Measurements from ENCODE around the gene MTA3. TPM values are rescaled to one million over a fixed set of nuclear protein-coding genes. Genes with fewer than 3 reads are reported as not detected.
A peak's percentile ranks its signal among the peaks of the same experiment; 100 is the strongest.

Gene MTA3
- total RNA-seq, 2 experiments from 2014 or later = 27.0 to 30.9 TPM

DNA sequence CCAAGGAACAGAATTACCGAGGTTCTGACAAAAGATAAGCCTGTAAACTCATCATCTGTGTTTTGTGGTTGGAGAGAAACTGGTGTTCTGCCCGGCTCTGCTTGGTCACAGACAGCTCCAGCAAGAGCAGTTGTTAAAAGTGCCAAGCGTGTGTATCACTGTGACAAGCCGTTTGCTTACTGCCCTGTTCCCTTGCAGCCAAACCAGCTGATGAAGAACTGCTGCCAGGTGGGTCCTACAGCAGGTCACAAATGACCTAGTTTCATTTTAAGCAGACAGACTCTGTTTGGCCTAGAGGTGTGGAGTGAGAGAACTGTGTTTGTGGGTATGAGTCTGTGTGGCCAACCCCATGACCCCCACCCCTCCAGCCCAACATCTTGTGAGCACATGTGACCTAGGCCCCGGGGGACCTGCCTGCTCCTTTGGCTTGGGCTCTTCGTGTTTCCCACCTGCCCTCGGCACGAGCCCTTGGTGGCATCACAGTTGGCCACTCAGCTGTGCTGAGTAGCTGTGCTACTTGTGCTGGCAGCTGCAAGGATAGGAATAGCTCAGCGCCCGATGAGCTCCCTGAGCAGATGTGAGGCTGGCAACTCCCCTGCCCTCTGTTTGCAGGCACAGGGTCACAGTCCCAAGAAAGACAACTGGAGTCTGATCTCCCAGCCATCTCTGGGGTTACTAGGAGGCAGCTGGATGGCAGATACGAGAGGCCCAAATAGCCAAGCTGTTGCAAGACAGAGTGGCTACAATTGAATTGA, 185.8 kb downstream of the MTA3 start:
- Histone ChIP-seq H3K9me3 (ENCODE audit: control insufficient read depth in 1 of 2, insufficient read depth in 1 of 2, low read length in 2 of 2) (no peaks in the 10 kb centered on the region), H3K27ac (ENCODE audit: low read depth in 1 of 2, low read length in 2 of 2) (no peak overlapping the region), H3K4me1 (ENCODE audit: insufficient read depth, low read length) (peaks cover 4% of the 10 kb centered on the region), H3K36me3 (ENCODE audit: insufficient read depth, low read length) (peaks cover 9% of the 10 kb centered on the region), H3K4me3 (ENCODE audit: low read length) (no peak overlapping the region), H3K27me3 (ENCODE audit: control insufficient read depth in 1 of 2, insufficient read depth in 2 of 2, low read length in 2 of 2) (no peaks in the 10 kb centered on the region)
- TF ChIP-seq, protein P1, sequence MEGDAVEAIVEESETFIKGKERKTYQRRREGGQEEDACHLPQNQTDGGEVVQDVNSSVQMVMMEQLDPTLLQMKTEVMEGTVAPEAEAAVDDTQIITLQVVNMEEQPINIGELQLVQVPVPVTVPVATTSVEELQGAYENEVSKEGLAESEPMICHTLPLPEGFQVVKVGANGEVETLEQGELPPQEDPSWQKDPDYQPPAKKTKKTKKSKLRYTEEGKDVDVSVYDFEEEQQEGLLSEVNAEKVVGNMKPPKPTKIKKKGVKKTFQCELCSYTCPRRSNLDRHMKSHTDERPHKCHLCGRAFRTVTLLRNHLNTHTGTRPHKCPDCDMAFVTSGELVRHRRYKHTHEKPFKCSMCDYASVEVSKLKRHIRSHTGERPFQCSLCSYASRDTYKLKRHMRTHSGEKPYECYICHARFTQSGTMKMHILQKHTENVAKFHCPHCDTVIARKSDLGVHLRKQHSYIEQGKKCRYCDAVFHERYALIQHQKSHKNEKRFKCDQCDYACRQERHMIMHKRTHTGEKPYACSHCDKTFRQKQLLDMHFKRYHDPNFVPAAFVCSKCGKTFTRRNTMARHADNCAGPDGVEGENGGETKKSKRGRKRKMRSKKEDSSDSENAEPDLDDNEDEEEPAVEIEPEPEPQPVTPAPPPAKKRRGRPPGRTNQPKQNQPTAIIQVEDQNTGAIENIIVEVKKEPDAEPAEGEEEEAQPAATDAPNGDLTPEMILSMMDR (IDR thresholded peaks at IDR 0.05) = no peak
- Mint-ChIP-seq H3K27ac (no peak overlapping the region), H3K36me3 (ENCODE audit: low read depth) (peaks cover 62% of the 10 kb centered on the region), H3K4me1 (ENCODE audit: low read depth) (peaks cover 5% of the 10 kb centered on the region), H3K9me3 (no peaks in the 10 kb centered on the region), H3K27me3 (no peaks in the 10 kb centered on the region), H3K4me3 (no peak overlapping the region)
- POLR2A ChIA-PET = no interaction called here
- CTCF ChIA-PET = no interaction called here
- ATAC-seq (ENCODE audit: poor library complexity) (no peak), DNase-seq (peak in 1 of 14 experiments; percentile 17)
- intact Hi-C loops (cut with DNase I, micrococcal nuclease) = no loop called here

DNA sequence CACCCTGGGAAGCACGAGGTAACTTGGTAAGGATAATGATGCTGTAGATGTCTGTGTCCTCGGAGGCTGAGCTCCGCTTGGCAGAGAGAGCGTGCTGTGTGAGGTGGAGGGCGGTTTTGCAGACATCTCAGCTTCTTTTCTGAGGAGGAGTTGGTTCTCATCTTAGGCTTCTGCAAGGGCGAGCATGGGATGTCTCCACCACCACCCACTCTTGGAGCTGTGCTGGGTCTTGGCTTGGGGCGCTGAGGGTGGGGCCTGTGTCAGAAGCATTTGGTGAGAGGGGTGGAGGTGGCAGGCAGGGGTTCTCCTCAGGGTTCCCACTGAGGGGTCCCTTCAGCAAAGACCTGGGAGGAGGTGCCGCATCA, 186.3 kb downstream of the MTA3 start:
- POLR2A ChIA-PET = no interaction called here

DNA sequence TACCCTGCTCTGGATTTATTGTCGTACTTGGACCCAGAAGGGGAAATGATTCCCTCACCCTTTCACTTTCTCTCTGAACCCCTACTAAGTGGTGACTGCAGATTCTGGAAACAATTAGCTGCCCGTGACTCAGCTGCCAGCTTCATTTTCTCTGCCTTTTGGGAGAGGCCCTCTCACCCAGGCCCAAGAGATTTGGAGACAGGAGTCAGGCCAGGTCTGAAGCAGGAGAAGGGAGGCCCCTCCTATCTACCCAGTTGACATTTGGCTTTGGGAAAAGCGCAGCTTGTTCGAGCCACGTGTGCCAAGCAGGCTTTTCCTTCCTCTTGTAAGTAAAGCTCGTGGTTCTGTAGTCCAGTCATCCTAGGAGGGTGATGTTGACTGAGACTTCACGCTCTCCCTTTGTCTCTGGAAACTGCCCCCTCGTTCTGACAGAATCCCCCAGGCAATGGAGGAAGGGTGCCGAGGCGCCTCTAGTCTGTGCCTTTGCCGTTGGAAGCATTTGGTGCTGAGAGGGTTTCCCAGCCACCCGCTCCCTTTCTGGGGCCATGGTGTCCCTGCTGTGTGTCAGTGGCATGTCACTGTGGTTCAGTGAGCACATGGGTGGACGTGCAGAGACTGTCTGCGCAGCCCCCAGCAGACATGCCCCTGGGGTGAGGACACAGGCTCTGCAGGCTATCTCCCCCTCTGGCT, 186.9 kb downstream of the MTA3 start:
- POLR2A ChIA-PET = no interaction called here
- H3K36me3 Mint-ChIP-seq (ENCODE audit: low read depth) = peaks cover 63% of the 10 kb centered on the region
- TF ChIP-seq, protein P1 (IDR thresholded peaks at IDR 0.05) = no peak
- no peak overlapping the region for H3K4me3 Mint-ChIP-seq
- no peak overlapping the region for H3K4me3 ChIP-seq (ENCODE audit: low read length)
- H3K9me3 Mint-ChIP-seq = no peaks in the 10 kb centered on the region
- H3K4me1 ChIP-seq (ENCODE audit: insufficient read depth, low read length) = peaks cover 4% of the 10 kb centered on the region
- H3K4me1 Mint-ChIP-seq (ENCODE audit: low read depth) = peaks cover 5% of the 10 kb centered on the region
- no peaks in the 10 kb centered on the region for H3K27me3 Mint-ChIP-seq
- H3K36me3 ChIP-seq (ENCODE audit: insufficient read depth, low read length) = peaks cover 9% of the 10 kb centered on the region
- H3K27ac Mint-ChIP-seq = no peak overlapping the region
- H3K27ac ChIP-seq (ENCODE audit: low read depth in 1 of 2, low read length in 2 of 2) = no peak overlapping the region
- no peaks in the 10 kb centered on the region for H3K27me3 ChIP-seq (ENCODE audit: control insufficient read depth in 1 of 2, insufficient read depth in 2 of 2, low read length in 2 of 2)
- H3K9me3 ChIP-seq (ENCODE audit: control insufficient read depth in 1 of 2, insufficient read depth in 1 of 2, low read length in 2 of 2) = no peaks in the 10 kb centered on the region
- CTCF ChIA-PET = no interaction called here
- intact Hi-C loops (cut with DNase I, micrococcal nuclease) = no loop called here
- DNase-seq (peak in 2 of 14 experiments; percentile 36 to 38), ATAC-seq (ENCODE audit: poor library complexity) (no peak)

More for the DNA sequence above, 186.3 kb downstream of the MTA3 start:
- Mint-ChIP-seq H3K27ac (no peak overlapping the region), H3K27me3 (no peaks in the 10 kb centered on the region), H3K4me3 (no peak overlapping the region), H3K4me1 (ENCODE audit: low read depth) (peaks cover 5% of the 10 kb centered on the region), H3K36me3 (ENCODE audit: low read depth) (peaks cover 64% of the 10 kb centered on the region), H3K9me3 (no peaks in the 10 kb centered on the region)
- CTCF ChIA-PET = no interaction called here
- Histone ChIP-seq H3K27me3 (ENCODE audit: control insufficient read depth in 1 of 2, insufficient read depth in 2 of 2, low read length in 2 of 2) (no peaks in the 10 kb centered on the region), H3K4me3 (ENCODE audit: low read length) (no peak overlapping the region), H3K36me3 (ENCODE audit: insufficient read depth, low read length) (peaks cover 9% of the 10 kb centered on the region), H3K27ac (ENCODE audit: low read depth in 1 of 2, low read length in 2 of 2) (no peak overlapping the region), H3K4me1 (ENCODE audit: insufficient read depth, low read length) (peaks cover 4% of the 10 kb centered on the region), H3K9me3 (ENCODE audit: control insufficient read depth in 1 of 2, insufficient read depth in 1 of 2, low read length in 2 of 2) (no peaks in the 10 kb centered on the region)
- intact Hi-C loops (cut with DNase I, micrococcal nuclease) = no loop called here
- ATAC-seq (ENCODE audit: poor library complexity) (no peak), DNase-seq (no peak)
- TF ChIP-seq, protein P1 (IDR thresholded peaks at IDR 0.05) = no peak
